Vagina (tissue), 2 donors: ENCODE data around the gene RPS19BP1. TPM values are rescaled to one million over a fixed set of nuclear protein-coding genes. Genes with fewer than 3 reads are reported as not detected.

Source experiments
- DNase-seq, 2 donors: peaks; one replicate each; pipeline ENCODE4 v3.0.0-alpha.2; 2017; ENCODE audit errors: extremely low spot score in 2 of 2
- H3K27ac ChIP-seq: fragments of 200-600 bp; sonication (generic); one replicate; pipeline ENCODE4 v1.5.1; 2019
- H3K27me3 ChIP-seq: fragments of 200-600 bp; sonication (generic); one replicate; pipeline ENCODE4 v1.5.1; 2019
- H3K36me3 ChIP-seq, 2 donors: fragments of 200-600 bp; sonication (generic); one replicate each; pipeline ENCODE4 v1.5.1; 2017 to 2019
- H3K4me1 ChIP-seq: fragments of 200-600 bp; sonication (generic); one replicate; pipeline ENCODE4 v1.5.1; 2019
- H3K4me3 ChIP-seq, 2 donors: fragments of 200-600 bp; sonication (generic); 1 replicate in 1 of 2; 2 replicates in 1 of 2; pipeline ENCODE4 v1.5.1; 2016 to 2019
- H3K9me3 ChIP-seq: fragments of 200-600 bp; sonication (generic); one replicate; pipeline ENCODE4 v1.5.1; 2019
- POLR2A ChIP-seq, 2 donors: fragments of 450-650 bp; IDR thresholded peaks; one replicate each; pipeline ENCODE4 v1.6.1; 2017; ENCODE audit warnings: antibody characterized with exemption in 2 of 2, mild to moderate bottlenecking in 2 of 2, moderate library complexity in 2 of 2
- POLR2AphosphoS5 ChIP-seq, 2 donors: sonication (generic); formaldehyde crosslinking; IDR thresholded peaks; one replicate each; pipeline ENCODE4 v1.9.0; 2017; ENCODE audit warnings: antibody characterized with exemption in 2 of 2, mild to moderate bottlenecking in 2 of 2, low read depth in 1 of 2; ENCODE audit not compliant: insufficient read depth in 1 of 2
- intact Hi-C: fragments of 100-400 bp; cut with DNase I; formaldehyde crosslinking; loops from one replicate; pipeline ENCODE4 v1.15.1; 2023
- total RNA-seq: library from RNA; depleted of rRNA; stranded (reverse); fragments of >200 nt; gene quantifications from one replicate; pipeline ENCODE4 v1.2.3, GENCODE V29; 2016
- TF ChIP-seq, protein P1 (sequence below), 3 experiments: fragments of 450-650 bp in 2 of 3; fragments of 200-600 bp in 1 of 3; sonication (generic) in 1 of 3; IDR thresholded peaks; one replicate each; pipeline ENCODE4 v1.5.1; 2017 to 2019; ENCODE audit warnings: antibody characterized with exemption in 3 of 3, mild to moderate bottlenecking in 2 of 3, moderate library complexity in 2 of 3

RPS19BP1 gene
- total RNA-seq, 1 donor from 2014 or later, result 107 TPM

DNA sequence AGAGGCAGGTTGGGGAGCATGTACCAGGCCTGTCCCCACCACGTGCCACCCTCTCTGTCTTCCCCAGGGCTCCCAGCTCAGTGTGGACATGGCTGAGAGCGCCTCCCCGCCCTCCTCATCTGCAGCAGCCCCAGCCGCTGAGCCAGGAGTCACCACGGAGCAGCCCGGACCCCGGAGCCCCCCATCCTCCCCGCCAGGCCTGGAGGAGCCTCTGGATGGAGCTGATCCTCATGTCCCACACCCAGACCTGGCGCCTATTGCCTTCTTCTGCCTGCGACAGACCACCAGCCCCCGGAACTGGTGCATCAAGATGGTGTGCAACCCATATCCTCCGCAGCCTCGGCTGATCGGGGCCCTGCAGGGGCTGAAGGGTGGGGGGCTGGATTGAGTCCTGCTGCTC, 38.1 kb upstream of the RPS19BP1 start, which contains the start of gene CACNA1I:
Gene CACNA1I, plus strand, starts transcription at position 89 of the 400 bp plus-strand sequence. Its CDS starts 0 bp downstream, at position 89.
- Histone ChIP-seq H3K27ac (no peak within 1 kb of the TSS), H3K36me3 (no peaks in the 10 kb centered on the region), H3K9me3 (no peaks in the 10 kb centered on the region), H3K4me1 (no peaks in the 10 kb centered on the region), H3K4me3 (no peak within 1 kb of the TSS), H3K27me3 (no peaks in the 10 kb centered on the region)
- TF ChIP-seq POLR2A (IDR thresholded peaks at IDR 0.05) (no peak), POLR2AphosphoS5 (IDR thresholded peaks at IDR 0.05; ENCODE audit: insufficient read depth in 1 of 2, low read depth in 1 of 2) (no peak)
- TF ChIP-seq, protein P1, sequence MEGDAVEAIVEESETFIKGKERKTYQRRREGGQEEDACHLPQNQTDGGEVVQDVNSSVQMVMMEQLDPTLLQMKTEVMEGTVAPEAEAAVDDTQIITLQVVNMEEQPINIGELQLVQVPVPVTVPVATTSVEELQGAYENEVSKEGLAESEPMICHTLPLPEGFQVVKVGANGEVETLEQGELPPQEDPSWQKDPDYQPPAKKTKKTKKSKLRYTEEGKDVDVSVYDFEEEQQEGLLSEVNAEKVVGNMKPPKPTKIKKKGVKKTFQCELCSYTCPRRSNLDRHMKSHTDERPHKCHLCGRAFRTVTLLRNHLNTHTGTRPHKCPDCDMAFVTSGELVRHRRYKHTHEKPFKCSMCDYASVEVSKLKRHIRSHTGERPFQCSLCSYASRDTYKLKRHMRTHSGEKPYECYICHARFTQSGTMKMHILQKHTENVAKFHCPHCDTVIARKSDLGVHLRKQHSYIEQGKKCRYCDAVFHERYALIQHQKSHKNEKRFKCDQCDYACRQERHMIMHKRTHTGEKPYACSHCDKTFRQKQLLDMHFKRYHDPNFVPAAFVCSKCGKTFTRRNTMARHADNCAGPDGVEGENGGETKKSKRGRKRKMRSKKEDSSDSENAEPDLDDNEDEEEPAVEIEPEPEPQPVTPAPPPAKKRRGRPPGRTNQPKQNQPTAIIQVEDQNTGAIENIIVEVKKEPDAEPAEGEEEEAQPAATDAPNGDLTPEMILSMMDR (IDR thresholded peaks at IDR 0.05), result no peak
- intact Hi-C loops, result no loop called here
- no peak for DNase-seq

DNA sequence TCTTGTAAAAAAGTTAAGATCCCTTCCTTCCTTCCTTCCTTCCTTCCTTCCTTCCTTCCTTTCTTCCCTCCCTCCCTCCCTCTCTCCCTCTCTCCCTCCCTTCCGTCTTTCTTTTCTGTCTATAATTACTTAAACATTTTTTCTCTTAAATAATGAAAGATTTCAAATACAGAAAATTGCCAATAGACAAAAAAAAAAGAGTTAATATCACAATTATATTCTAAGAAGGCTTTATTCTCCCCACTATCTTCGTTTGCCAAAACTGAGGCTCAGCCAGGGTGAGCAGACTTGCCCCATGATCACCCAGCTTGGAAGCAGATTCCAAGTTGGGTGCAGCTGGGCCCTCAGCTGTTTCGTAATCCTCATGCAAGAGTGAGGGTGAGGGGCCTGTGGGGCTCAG, 37.7 kb upstream of the RPS19BP1 start:
- Histone ChIP-seq H3K36me3 (no peaks in the 10 kb centered on the region), H3K27me3 (no peaks in the 10 kb centered on the region), H3K9me3 (no peaks in the 10 kb centered on the region), H3K4me3 (no peak overlapping the region), H3K4me1 (no peaks in the 10 kb centered on the region), H3K27ac (no peak overlapping the region)
- intact Hi-C loops, result no loop called here
- no peak for DNase-seq
- TF ChIP-seq, protein P1 (IDR thresholded peaks at IDR 0.05), result no peak
- no peak for TF ChIP-seq POLR2AphosphoS5 (IDR thresholded peaks at IDR 0.05; ENCODE audit: insufficient read depth in 1 of 2, low read depth in 1 of 2)
- TF ChIP-seq POLR2A (IDR thresholded peaks at IDR 0.05), result no peak

DNA sequence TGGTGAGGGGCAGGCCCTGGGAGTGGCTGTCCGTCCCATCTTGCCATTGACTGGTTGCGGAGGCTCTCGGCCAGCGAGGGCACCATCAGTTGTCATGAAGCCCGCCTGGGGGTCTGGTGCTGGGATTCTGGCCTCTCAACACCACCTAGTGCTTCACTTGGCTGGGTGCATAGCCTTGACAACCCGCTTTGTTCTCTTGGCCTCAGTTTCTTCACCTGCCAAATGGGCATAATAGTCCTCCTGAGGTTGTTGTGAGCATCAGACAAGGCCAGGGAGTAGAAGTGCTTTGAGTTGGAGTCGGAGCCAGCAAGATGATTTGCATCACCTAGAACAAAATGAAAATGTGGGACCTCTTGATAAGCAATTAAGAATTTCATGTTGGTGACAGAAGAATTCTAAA, 36.5 kb upstream of the RPS19BP1 start:
- Histone ChIP-seq H3K4me3 (no peak overlapping the region), H3K9me3 (no peaks in the 10 kb centered on the region), H3K4me1 (no peaks in the 10 kb centered on the region), H3K36me3 (no peaks in the 10 kb centered on the region), H3K27me3 (no peaks in the 10 kb centered on the region), H3K27ac (no peak overlapping the region)
- DNase-seq, result no peak
- intact Hi-C loops, result no loop called here
- TF ChIP-seq, protein P1 (IDR thresholded peaks at IDR 0.05), result no peak
- TF ChIP-seq POLR2A (IDR thresholded peaks at IDR 0.05) (no peak), POLR2AphosphoS5 (IDR thresholded peaks at IDR 0.05; ENCODE audit: insufficient read depth in 1 of 2, low read depth in 1 of 2) (no peak)

DNA sequence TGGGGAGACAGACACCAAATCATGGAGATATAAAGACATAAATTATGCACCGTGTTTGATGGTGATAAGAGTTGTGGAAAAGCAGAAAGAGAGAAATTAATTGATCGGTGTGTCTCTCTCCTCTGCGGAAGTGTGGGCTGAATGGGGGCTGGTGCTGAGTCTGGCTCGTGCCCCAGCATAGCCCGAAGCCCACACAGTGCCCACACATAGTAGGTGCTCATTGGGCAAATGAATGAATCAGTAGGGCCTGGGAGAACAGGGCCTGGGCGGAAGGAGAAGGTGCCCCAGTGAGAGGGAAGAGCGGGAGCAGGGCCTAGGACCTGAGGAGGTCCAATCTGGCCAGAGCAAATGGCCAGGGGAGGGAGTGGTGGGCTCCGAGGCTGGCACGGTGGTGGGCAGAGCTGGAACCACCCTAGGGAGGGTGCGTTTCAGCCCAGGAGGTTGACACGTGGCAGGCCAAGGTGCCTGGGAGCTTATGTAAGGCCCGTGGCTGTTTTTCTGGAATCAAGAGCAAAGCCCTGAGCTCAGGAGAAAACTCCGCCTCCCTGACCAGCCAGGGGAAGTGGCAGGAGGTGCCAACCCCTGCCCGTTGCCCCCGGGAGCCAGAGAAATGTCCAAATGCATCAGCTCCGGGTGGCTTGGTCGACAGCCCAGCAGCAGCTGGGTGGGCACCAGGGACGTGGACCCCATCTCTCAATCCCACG, 35.9 kb upstream of the RPS19BP1 start:
- H3K4me3 ChIP-seq, result no peak overlapping the region
- H3K9me3 ChIP-seq, result no peaks in the 10 kb centered on the region
- no peak for DNase-seq
- H3K36me3 ChIP-seq, result no peaks in the 10 kb centered on the region
- H3K27me3 ChIP-seq, result no peaks in the 10 kb centered on the region
- intact Hi-C loops, result no loop called here
- TF ChIP-seq POLR2AphosphoS5 (IDR thresholded peaks at IDR 0.05; ENCODE audit: insufficient read depth in 1 of 2, low read depth in 1 of 2) (no peak), POLR2A (IDR thresholded peaks at IDR 0.05) (no peak)
- TF ChIP-seq, protein P1 (IDR thresholded peaks at IDR 0.05), result no peak
- no peaks in the 10 kb centered on the region for H3K4me1 ChIP-seq
- no peak overlapping the region for H3K27ac ChIP-seq
